ENCODE measurements around the gene SLC44A1. TPM values are rescaled to one million over a fixed set of nuclear protein-coding genes. Genes with fewer than 3 reads are reported as not detected.

The SLC44A1 gene
- total RNA-seq, 1 donor: 60.5 TPM

DNA sequence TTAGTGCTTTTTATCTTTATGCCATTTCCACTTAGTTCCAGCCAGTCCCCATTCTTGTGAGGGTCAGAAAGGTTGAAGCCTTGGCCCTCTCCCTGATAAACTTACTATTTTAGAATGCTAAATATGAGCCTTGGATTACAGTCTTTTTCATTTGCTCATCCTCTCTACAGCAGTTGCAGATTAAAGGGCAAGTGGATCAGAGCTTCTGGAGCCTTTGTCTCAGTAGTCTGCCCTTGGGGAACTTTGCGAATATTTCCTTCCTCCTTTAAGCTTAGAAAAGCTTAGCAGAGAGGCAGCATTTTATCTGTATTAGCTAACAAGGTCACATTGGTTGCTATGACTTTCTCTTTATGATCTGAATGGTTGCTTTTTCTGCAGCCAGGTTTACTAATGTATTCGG is 214.9 kb downstream of the SLC44A1 start:
- no peak for TF ChIP-seq CTCF (IDR thresholded peaks at IDR 0.05; ENCODE audit: insufficient read depth, low read length)
- H3K4me3 ChIP-seq (ENCODE audit: low read depth, low read length): no peak overlapping the region
- no peak for DNase-seq (ENCODE audit: low read depth)

DNA sequence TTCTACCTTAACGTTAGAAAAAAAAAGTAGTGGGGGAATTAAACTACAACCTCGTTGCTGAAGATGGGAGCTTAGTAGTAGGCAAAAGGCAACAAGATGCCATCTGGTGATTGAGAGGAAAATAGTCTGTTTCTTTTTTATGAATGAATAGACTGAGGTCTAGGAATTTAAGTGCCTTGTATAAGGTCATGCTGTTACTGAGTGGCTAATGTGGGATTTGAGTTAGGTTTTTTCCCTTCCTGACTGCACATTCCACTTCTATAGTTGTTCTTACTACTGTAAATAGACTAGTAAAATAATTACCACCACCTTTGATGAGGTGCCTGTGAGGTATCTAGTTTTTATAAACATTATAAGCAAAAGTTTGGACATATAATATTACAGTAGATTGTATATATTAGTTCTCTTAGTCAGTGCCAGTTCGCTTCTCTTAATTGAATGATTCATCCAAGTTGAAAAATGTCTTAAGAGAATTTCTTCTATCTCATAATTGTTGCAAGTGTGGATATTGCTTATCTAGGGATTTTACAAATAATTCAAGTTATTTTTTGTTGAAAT is 222.5 kb downstream of the SLC44A1 start:
- no peak for DNase-seq (ENCODE audit: low read depth)
- TF ChIP-seq CTCF (IDR thresholded peaks at IDR 0.05; ENCODE audit: insufficient read depth, low read length): no peak
- H3K4me3 ChIP-seq (ENCODE audit: low read depth, low read length): no peak overlapping the region

GRCh38 chr9:105468875-105469274 is 224.4 kb downstream of the SLC44A1 start:
- TF ChIP-seq CTCF (IDR thresholded peaks at IDR 0.05; ENCODE audit: insufficient read depth, low read length): no peak
- no peak overlapping the region for H3K4me3 ChIP-seq (ENCODE audit: low read depth, low read length)
- no peak for DNase-seq (ENCODE audit: low read depth)

DNA sequence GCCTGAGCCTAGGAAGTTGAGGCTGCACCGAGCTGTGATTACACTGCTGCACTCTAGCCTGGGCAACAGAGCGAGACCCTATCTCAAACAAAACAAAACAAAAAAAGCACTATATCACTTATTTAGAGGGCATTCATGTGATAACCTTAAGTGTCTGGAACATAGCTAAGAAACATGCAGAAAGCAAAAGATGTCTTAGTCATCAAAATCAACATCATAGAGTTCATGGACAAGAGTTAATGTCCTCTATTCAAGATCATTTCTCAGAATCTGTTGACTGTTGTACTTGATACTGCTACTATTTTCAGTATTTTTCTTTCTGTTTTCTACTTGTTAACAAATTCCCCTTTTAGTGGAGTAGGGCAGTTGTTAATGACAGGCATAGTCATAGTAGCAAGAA is 228.8 kb downstream of the SLC44A1 start:
- no peak for TF ChIP-seq CTCF (IDR thresholded peaks at IDR 0.05; ENCODE audit: insufficient read depth, low read length)

DNA sequence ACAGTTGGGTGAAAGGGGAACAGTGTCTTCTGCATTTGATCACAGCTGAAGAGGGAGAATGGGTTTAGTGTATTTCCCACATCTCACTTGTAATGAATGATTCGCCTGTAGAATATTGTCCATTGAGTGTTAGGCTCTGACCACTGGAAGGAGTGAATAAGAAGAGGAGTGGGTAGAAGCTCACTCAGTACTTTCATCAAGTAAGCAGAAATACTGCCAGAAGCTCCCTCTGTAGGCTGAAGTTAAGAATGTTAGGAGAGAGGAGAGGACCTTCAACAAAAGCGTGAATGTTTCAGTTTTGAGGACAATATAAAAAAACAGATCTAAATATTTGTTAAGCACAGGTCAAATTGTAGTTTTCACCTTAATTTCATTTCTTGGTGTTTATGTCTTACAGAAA is 230.9 kb downstream of the SLC44A1 start:
- peak; percentile 42 for DNase-seq (ENCODE audit: low read depth)
- no peak overlapping the region for H3K4me3 ChIP-seq (ENCODE audit: low read depth, low read length)
- peak; percentile 56 for TF ChIP-seq CTCF (IDR thresholded peaks at IDR 0.05; ENCODE audit: insufficient read depth, low read length)

More for the DNA sequence above, 228.8 kb downstream of the SLC44A1 start:
- H3K4me3 ChIP-seq (ENCODE audit: low read depth, low read length): no peak overlapping the region
- no peak for DNase-seq (ENCODE audit: low read depth)

GRCh38 chr9:105479846-105480245 is 235.4 kb downstream of the SLC44A1 start:
- no peak overlapping the region for H3K4me3 ChIP-seq (ENCODE audit: low read depth, low read length)
- no peak for DNase-seq (ENCODE audit: low read depth)
- TF ChIP-seq CTCF (IDR thresholded peaks at IDR 0.05; ENCODE audit: insufficient read depth, low read length): no peak

- no peak overlapping the region for H3K4me3 ChIP-seq (ENCODE audit: low read depth, low read length)
- TF ChIP-seq CTCF (IDR thresholded peaks at IDR 0.05; ENCODE audit: insufficient read depth, low read length): no peak
- DNase-seq (ENCODE audit: low read depth): no peak
Measured at GRCh38 chr9:105483618-105484017, 239.2 kb downstream of the SLC44A1 start.

Data from fibroblast of the aortic adventitia (primary cell).